Stimulated activated CD8-positive, alpha-beta memory T cell treated with anti-CD3 and anti-CD28 coated beads, Interleukin-4, amount 100 ng/mL, for 1 hour (primary cell): ENCODE data around the gene OLR1.
"Not testable (repeated sequence)": the region's sequence is repeated elsewhere in the genome, so short reads cannot be mapped to it uniquely, and the experiment has no call there.

Experiments used
- DNase-seq, 2 donors: peaks; one replicate each; pipeline ENCODE4 v3.0.0-alpha.2; 2020; ENCODE audit warnings: low read depth in 2 of 2, low spot score in 1 of 2

The OLR1 gene

DNA sequence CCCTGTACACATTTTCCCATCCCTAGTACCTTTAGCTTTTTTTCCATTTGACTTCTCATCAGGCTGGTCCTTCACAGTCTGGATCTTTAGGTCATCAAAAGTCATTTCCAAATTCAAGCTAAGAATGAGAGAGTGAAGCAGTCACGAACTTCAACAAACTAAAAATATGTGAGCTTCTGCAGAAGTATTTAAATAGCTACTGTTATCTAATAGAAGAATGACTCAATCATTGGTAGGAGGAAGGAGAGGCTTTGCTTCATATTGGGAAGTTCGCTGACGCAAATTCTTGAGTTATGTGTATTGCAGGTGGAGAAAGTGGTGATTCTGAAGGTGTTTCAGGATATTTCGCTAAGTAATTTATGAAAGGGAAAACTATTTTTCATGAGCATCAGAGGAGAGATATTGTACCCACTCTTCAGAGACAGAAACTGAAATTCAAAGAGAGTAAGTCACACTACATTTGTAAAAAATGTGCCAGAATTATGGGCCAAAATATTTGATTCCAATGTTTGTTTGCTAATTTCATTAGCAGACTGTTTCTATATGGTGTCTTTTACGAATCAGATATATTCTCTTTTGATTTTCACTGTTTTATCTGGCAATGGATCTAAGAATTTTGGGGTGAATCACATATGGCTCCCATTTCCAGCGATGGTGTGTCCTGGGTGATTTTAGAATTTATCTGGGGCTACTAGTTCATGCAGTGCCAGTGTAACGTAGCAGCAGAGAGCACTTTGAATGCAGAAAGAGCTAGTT is at the start of gene OLR1:
Gene OLR1, minus strand, starts transcription at position 160 of the 756 bp plus-strand sequence. Its CDS starts 55 bp downstream, at position 105.
- DNase-seq = no peak

DNA sequence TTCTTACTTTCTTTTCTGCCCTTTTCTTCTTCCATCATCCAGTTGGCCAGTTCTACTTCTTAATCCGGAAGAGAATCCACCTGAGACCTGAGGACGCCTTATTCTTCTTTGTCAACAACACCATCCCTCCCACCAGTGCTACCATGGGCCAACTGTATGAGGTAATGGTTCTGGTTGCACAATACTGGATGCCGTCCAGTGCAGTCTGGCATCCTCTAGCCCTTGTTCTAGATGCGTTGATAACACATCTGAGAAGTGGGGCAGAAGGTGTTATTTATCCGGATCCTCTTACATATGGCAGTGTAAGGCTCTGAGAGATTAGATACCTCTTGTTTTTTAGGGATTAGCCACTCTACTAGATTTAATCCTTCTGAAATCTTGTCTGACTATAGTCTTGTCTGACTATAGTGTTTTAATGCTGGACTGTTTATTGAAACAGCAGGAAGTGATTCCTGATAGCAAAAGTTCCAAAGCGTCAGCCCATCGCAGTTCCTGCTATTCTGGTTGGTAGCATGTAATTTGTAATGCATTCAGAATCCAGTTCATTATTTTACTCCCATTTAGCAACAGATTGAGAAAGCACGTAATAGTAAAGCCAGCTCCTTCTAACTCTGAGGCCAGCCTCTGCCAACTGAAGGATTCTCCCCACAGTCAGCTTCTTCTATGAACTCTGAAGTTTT is 48.6 kb upstream of the OLR1 start:
- DNase-seq = no peak

DNA sequence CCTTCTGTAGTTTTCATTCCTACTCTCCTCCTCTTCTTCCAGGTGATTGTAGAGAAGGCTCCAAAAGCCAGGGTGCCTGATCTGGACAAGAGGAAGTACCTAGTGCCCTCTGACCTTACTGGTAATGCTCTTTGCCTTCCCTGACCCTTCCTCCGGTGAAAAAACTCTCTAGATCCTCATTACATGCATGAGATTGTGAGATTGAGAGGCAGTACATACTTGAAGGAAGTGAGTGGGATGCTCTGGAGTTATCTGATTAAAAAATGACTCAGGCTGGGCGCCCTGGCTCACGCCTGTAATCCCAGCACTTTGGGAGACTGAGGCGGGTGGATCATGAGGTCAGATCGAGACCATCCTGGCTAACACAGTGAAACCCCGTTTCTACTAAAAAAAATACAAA is 46.1 kb upstream of the OLR1 start:
- no peak for DNase-seq

DNA sequence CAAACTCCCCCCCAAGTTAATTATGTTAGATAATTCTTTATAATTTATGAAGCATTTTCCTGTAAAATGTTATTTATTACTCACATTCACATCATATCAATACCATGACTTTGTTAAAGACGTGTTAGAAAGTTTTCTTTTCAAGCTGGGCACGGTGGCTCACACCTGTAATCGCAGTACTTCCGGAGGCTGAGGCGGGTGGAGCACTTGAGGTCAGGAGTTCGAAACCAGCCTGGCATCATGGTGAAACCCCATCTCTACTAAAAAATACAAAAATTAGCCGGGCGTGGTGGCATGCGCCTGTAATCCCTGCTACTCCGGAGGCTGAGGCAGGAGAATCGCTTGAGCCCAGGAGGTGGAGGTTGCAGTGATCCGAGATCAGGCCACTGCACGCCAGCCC is 44.0 kb upstream of the OLR1 start:
- not testable (repeated sequence) for DNase-seq

DNA sequence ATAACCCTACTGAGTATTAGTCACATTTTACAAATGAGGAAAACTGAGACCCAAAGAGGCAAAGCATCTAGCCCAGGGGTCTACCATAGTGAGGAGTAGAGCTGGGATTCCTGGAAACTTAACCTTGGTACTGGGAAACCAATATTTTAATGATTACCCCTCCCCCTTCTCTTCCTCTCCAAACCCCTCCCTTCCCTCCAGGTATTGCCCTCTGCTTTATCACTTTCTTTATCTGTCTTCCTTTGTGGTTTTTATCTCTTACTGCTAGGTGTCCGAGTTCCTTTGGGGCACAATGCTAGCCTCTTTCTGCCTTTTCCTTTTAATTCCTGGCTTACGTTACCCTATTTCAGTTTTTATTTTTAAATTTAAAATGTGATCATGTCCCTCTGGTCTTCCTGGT is 43.5 kb upstream of the OLR1 start:
- no peak for DNase-seq

DNA sequence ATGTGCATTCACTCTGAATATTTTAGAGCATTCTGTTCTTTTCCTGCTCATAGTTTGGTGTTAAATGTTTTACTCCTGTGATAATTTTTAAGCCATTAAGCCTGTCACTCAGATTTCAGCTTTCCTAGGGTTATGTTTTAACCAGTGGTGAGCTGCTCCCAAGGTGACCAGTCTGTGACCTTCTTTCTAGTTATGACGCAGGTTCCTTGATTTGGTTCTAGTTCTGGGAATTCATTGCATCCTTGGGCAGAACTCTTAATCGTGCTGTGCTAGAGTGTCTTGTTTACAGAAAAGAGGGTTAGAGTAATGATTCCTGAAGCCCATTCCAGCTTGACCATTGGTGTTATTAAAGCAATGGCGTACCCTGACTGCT is 42.9 kb upstream of the OLR1 start:
- no peak for DNase-seq

DNA sequence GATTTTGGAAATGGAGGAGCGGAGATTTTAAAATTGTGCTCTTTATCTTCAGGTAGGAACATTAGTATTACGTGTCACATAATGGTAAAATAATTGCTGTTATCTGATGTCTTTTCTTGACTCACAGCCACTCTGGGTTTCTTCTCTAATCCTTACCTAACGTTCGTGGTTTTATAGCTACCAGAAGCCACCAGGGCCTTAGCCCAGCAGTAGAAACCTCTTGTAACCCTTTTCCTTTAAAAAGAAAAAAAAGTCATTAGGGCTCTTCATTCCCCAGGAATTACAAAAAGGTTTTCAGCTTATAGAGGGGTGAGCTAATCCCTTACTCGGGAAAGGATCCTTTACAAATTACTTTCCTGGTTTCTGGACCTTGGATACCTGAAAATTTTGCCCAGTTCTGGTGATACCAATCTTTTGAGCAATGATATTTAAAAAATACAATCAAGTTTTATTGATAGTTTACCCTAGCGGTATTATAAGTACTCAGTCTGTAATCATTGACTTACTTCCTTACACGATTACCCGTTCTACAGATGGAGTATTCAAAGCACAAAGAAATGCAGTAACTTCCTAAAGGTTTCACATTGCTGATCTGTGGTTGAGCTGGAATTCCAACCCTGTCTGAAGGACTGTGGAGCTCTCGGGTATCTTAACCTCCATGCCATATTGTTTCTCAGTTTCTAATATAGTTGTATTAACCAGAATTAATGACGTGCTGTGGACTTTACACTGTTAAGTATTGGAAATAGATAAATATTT is 42.4 kb upstream of the OLR1 start:
- DNase-seq = no peak

DNA sequence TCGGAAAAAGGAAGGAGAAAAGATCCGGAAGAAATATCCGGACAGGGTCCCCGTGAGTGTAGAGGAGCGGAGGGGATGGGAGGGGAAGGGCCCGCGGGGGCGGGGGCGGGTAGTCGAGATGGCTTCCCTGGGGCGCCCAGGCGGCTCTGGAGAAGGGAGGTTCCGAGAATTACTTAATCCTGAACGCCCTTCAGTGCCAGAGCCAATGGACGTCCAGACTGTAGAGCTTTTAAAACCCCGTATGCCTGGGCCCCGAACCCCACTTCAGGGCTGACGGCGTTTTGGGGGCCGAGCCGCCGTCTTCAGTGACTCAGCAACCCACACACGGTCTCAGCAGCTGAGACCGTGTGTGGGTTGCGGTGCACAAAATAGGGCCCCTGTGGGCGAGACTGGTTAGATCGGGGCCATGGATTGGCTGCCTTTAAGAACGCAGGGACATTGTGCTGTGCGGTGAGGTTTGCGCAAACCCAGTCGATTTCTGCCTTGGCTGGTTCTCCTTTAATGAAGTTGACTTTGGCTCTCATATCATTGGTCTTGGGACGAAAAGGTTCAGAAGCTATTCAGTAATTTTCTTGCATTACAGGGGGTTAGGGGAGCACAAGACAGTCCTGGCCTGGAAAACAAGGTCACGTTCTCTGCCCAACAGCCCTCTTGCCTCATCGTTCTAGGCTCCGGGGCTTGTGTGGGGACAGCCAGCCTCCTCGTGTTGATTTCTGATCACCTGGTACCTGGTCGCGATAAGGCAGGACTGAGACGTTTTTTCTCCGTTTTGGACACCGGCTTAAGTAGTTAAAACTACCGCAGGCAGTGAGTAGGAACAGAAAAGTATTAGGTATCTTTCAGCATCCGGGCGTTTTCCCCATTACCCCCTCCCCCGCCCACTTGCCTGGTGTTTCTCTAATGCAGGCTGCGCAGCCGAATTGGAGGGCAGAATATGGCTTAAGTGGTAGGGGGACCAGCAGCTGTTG is 41.5 kb upstream of the OLR1 start:
- DNase-seq = peak; percentile 51 to 53

DNA sequence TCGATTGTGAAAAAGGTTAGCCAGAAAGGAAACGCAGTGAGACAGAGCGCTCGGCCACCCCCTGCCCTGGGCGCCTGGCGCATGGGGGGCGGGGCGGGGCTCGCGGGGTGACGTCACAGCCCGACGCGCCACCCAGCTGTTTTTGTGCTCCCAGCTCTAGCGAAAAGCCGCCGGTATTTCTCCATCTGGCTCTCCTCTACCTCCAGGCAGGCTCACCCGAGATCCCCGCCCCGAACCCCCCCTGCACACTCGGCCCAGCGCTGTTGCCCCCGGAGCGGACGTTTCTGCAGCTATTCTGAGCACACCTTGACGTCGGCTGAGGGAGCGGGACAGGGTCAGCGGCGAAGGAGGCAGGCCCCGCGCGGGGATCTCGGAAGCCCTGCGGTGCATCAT is 40.8 kb upstream of the OLR1 start, which contains the start of gene GABARAPL1:
Gene GABARAPL1, plus strand, starts transcription at position 139 of the 393 bp plus-strand sequence. Its CDS starts 253 bp downstream, at position 392.
- DNase-seq = peak; percentile 63 to 66

DNA sequence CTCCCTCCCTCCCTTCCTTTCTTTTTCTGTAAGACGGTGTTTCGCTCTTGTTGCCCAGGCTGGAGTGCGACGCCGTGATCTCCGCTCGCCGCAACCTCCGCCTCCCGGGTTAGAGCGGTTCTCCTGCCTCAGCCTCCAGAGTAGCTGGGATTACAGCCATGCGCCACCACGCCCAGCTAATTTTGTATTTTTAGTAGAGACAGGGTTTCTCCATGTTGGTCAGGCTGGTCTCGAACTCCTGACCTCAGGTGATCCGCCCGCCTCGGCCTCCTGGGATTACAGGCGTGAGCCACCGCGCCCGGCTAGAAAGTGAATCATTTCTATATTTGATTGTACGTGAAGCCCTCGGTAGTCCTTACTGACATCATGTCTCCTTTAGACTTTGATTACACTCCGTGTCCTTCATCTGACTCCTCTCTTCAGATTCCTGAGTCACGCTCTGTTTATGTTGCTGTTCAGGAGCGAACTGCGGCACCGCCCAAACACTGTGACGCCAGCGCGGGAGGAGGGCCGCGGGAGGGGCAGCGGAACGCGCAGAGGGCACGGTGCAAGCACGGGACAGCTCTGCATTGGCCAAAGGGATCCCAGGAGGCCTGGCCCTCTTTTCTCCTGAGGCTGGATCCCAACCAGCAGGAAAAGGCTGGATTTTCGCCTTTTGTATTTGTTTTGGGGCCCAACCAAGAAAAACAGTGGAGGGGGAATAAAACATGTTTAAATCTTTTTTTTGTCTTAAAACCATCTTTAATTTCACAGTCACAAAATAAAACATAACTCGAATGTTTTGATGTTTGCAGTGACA is 40.2 kb upstream of the OLR1 start:
- DNase-seq = peak; percentile 66 to 77

DNA sequence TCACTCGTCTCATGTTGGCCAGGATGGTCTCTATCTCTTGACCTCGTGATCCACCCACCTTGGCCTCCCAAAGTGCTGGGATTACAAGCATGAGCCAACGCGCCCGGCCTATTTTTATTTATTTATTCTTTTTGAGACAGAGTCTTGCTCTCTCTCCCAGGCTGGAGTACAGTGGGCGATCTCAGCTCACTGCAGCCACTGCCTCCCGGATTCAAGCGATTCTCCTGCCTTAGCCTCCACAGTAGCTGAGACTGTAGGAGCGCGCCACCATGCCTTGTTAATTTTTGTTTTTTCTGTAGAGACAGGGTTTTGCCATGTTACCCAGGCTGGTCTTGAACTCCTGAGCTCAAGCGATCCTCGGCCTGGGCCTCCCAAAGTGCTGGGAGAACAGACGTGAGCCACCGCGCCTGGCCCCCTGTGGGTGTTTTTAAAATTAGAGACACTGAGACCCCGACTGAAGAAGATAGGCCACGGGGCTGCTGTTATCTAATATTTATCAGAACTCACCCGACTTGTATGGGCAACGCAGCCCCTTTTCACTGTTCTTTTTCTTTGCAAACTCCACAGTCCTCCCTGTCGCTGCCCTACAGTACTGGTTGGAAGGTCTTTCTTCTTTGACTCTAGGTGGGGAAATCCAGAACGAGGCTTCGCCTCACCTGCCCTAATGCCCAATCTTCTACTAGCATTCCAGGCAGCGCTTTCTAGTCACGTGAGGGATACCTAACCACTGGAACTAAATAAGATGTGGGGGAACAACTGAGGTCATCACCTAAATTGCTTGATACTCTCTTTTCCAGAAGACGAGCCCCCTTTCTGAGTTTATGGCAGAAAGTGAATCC is 39.4 kb upstream of the OLR1 start:
- no peak for DNase-seq

DNA sequence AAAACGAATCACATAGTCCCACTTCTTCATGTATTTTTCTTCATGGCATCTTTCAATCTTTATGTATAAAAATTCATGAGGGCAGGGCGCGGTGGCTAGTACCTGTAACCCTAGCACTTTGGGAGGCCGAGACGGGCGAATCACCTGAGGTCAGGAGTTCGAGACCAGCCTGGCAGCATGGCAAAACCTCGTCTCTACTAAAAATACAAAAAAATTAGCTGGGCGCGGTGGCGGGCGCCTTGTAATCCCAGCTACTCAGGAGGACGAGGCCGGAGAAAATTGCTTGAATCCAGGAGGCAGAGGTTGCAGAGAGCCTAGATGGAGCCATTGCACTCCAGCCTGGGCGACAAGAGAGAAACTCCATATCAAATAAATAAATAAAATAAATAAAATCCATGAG is 38.3 kb upstream of the OLR1 start:
- no peak for DNase-seq

DNA sequence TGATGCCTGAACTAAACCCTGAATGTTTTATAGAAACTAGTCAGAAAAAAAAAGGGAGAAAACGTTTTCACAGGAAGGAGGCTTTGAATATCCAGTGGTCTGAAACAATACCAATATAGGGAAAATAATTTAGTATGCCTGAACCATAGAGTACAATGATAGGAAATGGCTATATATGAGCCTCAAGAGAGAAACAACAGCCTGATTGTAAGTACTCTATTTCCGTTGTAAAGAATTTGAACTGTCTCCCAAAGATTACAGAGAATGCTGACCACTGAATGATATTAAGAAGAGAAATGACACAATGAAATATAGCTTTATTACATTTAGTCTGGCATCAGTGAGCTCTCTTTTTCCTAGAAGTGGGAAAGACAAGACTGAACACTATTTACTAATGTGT is 35.2 kb upstream of the OLR1 start:
- no peak for DNase-seq

DNA sequence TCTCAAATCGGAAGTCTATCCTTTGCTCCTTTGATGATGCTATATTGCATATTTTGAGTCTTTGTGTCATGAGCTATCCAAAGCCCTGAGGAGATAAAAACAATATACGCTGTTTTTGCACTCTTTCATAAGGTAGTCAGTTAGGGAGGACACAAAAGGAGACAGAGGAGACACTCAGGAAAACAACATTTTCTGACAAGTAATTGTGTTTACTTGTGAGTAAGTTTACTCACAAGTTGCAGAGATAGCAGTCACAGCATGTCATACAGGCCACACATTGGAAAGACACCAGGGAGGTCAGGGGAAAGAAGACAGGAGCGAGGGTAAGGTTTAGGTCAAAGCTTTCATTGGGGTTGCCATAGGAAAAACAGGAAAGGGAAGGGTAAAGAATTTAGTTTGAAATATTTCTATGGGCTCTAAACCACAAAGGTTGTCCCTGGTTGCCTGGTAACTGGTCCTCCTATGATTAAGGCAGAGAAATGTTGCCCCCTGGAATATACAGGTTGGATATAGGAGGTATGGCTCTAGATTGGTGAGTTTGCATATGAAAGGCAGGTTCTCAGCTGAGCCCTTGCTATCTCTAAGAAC is 33.4 kb upstream of the OLR1 start:
- no peak for DNase-seq

DNA sequence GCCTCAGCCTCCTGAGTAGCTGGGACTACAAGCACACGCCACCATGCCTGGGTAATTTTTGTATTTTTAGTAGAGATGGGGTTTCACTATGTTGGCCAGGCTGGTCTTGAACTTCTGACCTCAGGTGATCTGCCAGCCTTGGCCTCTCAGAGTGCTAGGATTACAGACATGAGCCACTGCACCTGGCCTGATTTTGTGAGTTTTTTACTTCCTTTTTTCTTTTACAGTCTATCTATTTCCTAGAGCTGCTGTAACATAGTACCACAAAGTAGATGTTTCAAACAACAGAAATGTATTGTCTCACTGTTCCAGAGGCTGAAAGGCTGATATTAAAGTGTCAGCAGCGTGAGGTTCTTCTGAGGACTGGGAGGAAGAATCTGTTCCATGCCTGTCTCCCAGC is 32.6 kb upstream of the OLR1 start:
- DNase-seq = not testable (repeated sequence)

DNA sequence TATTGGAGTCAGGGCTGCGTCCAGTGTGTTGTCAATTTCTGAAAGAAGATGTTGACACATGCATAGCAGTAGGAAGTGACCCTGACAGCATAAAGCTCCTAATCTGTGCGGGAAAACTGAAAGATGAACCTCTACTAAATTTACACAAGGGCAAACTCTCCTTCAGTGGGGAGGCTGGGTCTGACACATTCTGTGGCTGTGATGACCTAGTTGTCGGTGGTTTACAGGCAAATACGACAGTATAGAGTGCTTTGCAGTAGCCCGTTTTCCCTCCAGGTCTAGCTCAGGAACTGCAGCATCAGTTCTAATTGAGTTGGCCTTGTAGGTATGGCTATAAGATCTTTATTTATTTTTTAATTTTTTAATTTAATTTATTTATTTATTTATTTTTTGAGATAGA is 25.9 kb upstream of the OLR1 start:
- DNase-seq = no peak

DNA sequence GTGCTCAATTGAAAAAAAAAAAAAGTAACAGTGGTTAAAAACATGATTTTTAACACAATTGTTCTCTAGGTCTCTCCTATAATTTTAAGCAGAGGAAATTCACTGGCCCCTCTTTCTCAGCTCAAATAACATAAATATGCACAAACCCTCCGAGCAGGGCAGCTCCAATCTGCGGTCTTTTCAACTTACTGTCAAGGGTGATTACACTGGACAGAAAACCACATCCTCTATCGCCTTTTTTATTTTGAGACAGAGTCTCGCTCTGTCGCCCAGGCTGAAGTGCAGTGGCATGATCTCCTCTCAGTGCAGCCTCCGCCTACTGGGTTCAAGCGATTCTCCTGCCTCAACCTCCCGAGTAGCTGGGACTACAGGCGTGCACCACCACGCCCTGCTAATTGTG is 24.3 kb upstream of the OLR1 start:
- DNase-seq = no peak

DNA sequence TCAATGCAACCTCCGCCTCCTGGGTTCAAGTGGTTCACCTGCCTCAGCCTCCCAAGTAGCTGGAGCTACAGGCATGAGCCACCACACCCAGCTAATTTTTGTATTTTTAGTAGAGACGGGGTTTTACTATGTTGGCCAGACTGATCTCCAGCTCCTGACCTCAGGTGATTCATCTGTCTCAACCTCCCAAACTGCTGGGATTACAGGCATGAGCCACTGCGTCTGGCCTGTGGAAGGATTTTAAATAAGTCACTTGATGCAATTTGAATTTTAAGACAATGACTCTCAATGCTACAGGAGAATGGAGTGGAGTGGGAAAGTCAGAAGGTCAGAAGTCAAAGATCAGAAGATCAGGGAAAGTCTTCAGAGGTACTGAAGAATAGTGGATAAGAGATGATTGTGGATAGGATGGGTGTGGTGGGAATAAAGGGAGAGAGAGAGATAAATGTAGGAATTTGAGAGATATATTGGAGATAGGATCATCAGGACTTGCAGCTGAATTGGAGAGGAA is 22.3 kb upstream of the OLR1 start:
- DNase-seq = no peak

DNA sequence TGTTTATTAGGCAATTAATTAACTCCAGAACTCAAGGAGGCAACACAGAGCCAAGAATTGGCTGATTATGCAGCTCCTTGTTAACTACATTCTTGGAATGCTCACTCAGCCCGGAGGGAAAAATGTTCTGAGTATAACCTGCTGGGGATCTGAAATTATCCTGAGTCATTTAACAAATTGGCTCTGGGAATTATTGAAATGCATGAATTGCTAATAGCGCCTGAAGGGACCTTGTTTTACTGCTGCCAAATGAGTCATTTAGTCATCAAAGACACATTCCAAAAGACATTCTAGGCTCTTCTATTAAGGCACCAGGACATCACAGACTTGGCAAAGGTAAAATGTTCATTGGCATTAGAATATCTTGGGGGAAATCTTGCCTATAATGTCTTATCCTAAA is 19.9 kb upstream of the OLR1 start:
- DNase-seq = no peak
